Measurements from ENCODE around the gene WNT11. TPM values are rescaled to one million over a fixed set of nuclear protein-coding genes. Genes with fewer than 3 reads are reported as not detected.

Gene WNT11
- total RNA-seq, 2 donors from 2014 or later: 1.6 to 6.8 TPM

GRCh38 chr11:76186776-76187279 is 19.5 kb downstream of the WNT11 start:
- Histone ChIP-seq H3K27me3 (no peaks in the 10 kb centered on the region), H3K4me1 (peaks cover 0 to 31% of the 10 kb centered on the region in 2 donors), H3K27ac (no peak overlapping the region), H3K36me3 (no peaks in the 10 kb centered on the region), H3K4me3 (no peak overlapping the region), H3K9me3 (no peaks in the 10 kb centered on the region)
- DNase-seq (ENCODE audit: low spot score): no peak
- no peak for TF ChIP-seq CTCF (IDR thresholded peaks at IDR 0.05)

GRCh38 chr11:76185931-76186401 is 20.3 kb downstream of the WNT11 start:
- Histone ChIP-seq H3K27me3 (no peaks in the 10 kb centered on the region), H3K27ac (peak overlapping the region; percentile 31 to 62), H3K9me3 (no peaks in the 10 kb centered on the region), H3K36me3 (no peaks in the 10 kb centered on the region), H3K4me1 (peaks cover 0 to 31% of the 10 kb centered on the region in 2 donors), H3K4me3 (no peak overlapping the region)
- DNase-seq (ENCODE audit: low spot score): peak; percentile 79
- no peak for TF ChIP-seq CTCF (IDR thresholded peaks at IDR 0.05)

GRCh38 chr11:76185511-76185910 is 20.8 kb downstream of the WNT11 start:
- H3K27ac ChIP-seq: peak overlapping the region; percentile 31 to 62
- peak; percentile 66 for DNase-seq (ENCODE audit: low spot score)
- peaks cover 0 to 31% of the 10 kb centered on the region in 2 donors for H3K4me1 ChIP-seq

GRCh38 chr11:76184551-76184993 is 21.7 kb downstream of the WNT11 start:
- no peak overlapping the region for H3K4me3 ChIP-seq
- peaks cover 0 to 31% of the 10 kb centered on the region in 2 donors for H3K4me1 ChIP-seq
- TF ChIP-seq CTCF (IDR thresholded peaks at IDR 0.05): no peak
- DNase-seq (ENCODE audit: low spot score): no peak
- peak overlapping the region in 1 of 2 donors; percentile 2 for H3K27ac ChIP-seq
- no peaks in the 10 kb centered on the region for H3K27me3 ChIP-seq
- H3K36me3 ChIP-seq: no peaks in the 10 kb centered on the region
- no peaks in the 10 kb centered on the region for H3K9me3 ChIP-seq

More at GRCh38 chr11:76185511-76185910, 20.8 kb downstream of the WNT11 start:
- Histone ChIP-seq H3K36me3 (no peaks in the 10 kb centered on the region), H3K27me3 (no peaks in the 10 kb centered on the region), H3K9me3 (no peaks in the 10 kb centered on the region), H3K4me3 (no peak overlapping the region)
- TF ChIP-seq CTCF (IDR thresholded peaks at IDR 0.05): no peak

GRCh38 chr11:76181371-76181770 is 24.9 kb downstream of the WNT11 start:
- no peak for TF ChIP-seq CTCF (IDR thresholded peaks at IDR 0.05)
- H3K4me1 ChIP-seq: peaks cover 0 to 23% of the 10 kb centered on the region in 2 donors
- no peaks in the 10 kb centered on the region for H3K9me3 ChIP-seq
- no peaks in the 10 kb centered on the region for H3K36me3 ChIP-seq
- H3K27me3 ChIP-seq: no peaks in the 10 kb centered on the region
- H3K4me3 ChIP-seq: no peak overlapping the region
- DNase-seq (ENCODE audit: low spot score): no peak
- H3K27ac ChIP-seq: no peak overlapping the region

- Histone ChIP-seq H3K27me3 (no peaks in the 10 kb centered on the region), H3K4me3 (no peak overlapping the region), H3K9me3 (no peaks in the 10 kb centered on the region), H3K36me3 (no peaks in the 10 kb centered on the region), H3K27ac (no peak overlapping the region), H3K4me1 (peaks cover 0 to under 1% of the 10 kb centered on the region in 2 donors)
- no peak for TF ChIP-seq CTCF (IDR thresholded peaks at IDR 0.05)
- DNase-seq (ENCODE audit: low spot score): no peak
Measured at GRCh38 chr11:76179147-76179546, 27.2 kb downstream of the WNT11 start.
